GM12878 (cell line): Measurements from ENCODE around the gene MN1.

Source experiments
- ATF3 ChIP-seq: IDR thresholded peaks from 2 replicates; pipeline ENCODE4 v1.6.1; 2011; ENCODE audit warnings: low read depth, mild to moderate bottlenecking, low read length, moderate library complexity, borderline replicate concordance; ENCODE audit errors: extremely low read depth
- CTCF ChIP-seq, 3 experiments: IDR thresholded peaks in 2 of 3; conservative IDR thresholded peaks in 1 of 3; 2 replicates each; pipeline ENCODE4 v1.5.1; 2011; ENCODE audit warnings: low read depth in 3 of 3, low read length in 3 of 3, mild to moderate bottlenecking in 3 of 3, control low read depth in 2 of 3, moderate library complexity in 2 of 3, inconsistent platforms in 1 of 3, mixed read lengths in 1 of 3; ENCODE audit not compliant: control insufficient read depth in 2 of 3, insufficient read depth in 1 of 3; ENCODE audit errors: extremely low read depth in 1 of 3
- FOS ChIP-seq: IDR thresholded peaks from 3 replicates; pipeline ENCODE4 v1.6.1; 2011; ENCODE audit warnings: borderline replicate concordance; ENCODE audit not compliant: insufficient read length; ENCODE audit errors: extremely low read depth
- NFYB ChIP-seq: IDR thresholded peaks from 2 replicates; pipeline ENCODE4 v1.6.1; 2011; ENCODE audit warnings: low read depth, mild to moderate bottlenecking, low read length, improper control_type of control experiment, moderate library complexity; ENCODE audit not compliant: insufficient read depth
- NR2C2 ChIP-seq: IDR thresholded peaks from 2 replicates; pipeline ENCODE4 v1.6.1; 2011; ENCODE audit warnings: borderline replicate concordance, low read depth; ENCODE audit not compliant: control insufficient read depth, insufficient read length
- POLR2AphosphoS5 ChIP-seq: IDR thresholded peaks from 2 replicates; pipeline ENCODE4 v1.6.1; 2011; ENCODE audit warnings: mild to moderate bottlenecking, low read length, inconsistent platforms
- USF2 ChIP-seq: IDR thresholded peaks from 2 replicates; pipeline ENCODE4 v1.6.1; 2011; ENCODE audit warnings: low read depth, low read length, improper control_type of control experiment, borderline replicate concordance
- TF ChIP-seq, protein P1 (sequence below): IDR thresholded peaks from 2 replicates; pipeline ENCODE4 v1.6.1; 2011; ENCODE audit warnings: mild to moderate bottlenecking, low read depth, low read length, moderate library complexity; ENCODE audit not compliant: insufficient replicate concordance

GRCh38 chr22:27816552-27816951 is 15.0 kb upstream of the MN1 start:
- TF ChIP-seq CTCF (IDR thresholded peaks at IDR 0.05 in 2 of 3, conservative IDR thresholded peaks at IDR 0.05 in 1 of 3; ENCODE audit: control insufficient read depth in 2 of 3, extremely low read depth in 1 of 3, insufficient read depth in 1 of 3, low read depth in 3 of 3, low read length in 3 of 3) (no peak), POLR2AphosphoS5 (no peak), FOS (no peak), ATF3 (no peak), NR2C2 (no peak), NFYB (no peak), USF2 (no peak)
- TF ChIP-seq, protein P1, sequence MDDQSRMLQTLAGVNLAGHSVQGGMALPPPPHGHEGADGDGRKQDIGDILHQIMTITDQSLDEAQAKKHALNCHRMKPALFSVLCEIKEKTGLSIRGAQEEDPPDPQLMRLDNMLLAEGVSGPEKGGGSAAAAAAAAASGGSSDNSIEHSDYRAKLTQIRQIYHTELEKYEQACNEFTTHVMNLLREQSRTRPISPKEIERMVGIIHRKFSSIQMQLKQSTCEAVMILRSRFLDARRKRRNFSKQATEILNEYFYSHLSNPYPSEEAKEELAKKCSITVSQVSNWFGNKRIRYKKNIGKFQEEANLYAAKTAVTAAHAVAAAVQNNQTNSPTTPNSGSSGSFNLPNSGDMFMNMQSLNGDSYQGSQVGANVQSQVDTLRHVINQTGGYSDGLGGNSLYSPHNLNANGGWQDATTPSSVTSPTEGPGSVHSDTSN, result no peak
